NCI-H446 (cell line): Measurements from ENCODE around the gene COL11A1.
"Not testable (repeated sequence)": the region's sequence is repeated elsewhere in the genome, so short reads cannot be mapped to it uniquely, and the experiment has no call there.

ENCODE experiments used
- DNase-seq, 2 experiments: peaks; one replicate each; lab custom pipeline; 2025; lab: John Stamatoyannopoulos, UW

Gene COL11A1

DNA sequence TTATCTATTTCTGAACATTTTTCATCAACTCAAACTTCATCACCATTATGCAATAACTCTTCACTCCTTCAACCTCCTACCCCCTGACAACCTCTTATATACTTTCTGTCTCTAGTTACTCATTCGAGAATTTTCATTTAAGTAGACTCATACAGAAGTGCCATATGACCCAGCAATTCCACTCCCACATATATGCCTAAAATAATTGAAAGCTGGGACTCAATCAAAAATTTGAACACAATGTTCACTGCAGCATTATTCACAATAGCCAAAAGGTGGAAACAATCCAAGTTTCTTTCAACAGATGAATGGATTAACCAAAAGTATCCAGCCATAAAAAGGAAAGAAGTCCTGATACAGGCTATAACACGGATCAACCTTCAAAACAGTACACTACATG is 24.1 kb downstream of the COL11A1 start:
- DNase-seq = peak in 1 of 2 experiments; percentile 64

- DNase-seq = no peak
Measured at GRCh38 chr1:103075316-103076000, 32.9 kb downstream of the COL11A1 start.

GRCh38 chr1:103074224-103074623 is 34.1 kb downstream of the COL11A1 start:
- no peak for DNase-seq

GRCh38 chr1:103069201-103069600 is 39.1 kb downstream of the COL11A1 start:
- no peak for DNase-seq

DNA sequence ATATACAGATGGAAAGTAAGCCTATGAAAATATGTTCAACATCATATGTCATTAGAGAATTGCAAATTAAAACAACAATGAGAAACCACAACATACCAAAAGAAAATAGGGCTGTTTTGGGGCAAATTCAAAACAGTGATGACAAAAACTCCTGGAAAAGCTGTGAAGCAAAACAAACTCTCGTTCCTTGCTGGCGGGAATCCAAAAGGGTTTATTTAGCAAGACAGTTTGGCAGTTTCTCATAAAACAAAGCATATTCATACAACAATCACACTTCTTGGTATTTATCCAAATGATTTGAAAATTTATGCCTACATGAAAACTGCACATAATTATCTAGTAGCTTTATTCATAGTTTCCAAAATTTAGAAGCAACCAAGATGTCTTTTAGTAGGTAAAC is 44.4 kb downstream of the COL11A1 start:
- peak in 1 of 2 experiments; percentile 53 for DNase-seq

GRCh38 chr1:103058391-103058790 is 49.9 kb downstream of the COL11A1 start:
- no peak for DNase-seq

- DNase-seq = no peak
Measured at GRCh38 chr1:103056423-103056822, 51.9 kb downstream of the COL11A1 start.

DNA sequence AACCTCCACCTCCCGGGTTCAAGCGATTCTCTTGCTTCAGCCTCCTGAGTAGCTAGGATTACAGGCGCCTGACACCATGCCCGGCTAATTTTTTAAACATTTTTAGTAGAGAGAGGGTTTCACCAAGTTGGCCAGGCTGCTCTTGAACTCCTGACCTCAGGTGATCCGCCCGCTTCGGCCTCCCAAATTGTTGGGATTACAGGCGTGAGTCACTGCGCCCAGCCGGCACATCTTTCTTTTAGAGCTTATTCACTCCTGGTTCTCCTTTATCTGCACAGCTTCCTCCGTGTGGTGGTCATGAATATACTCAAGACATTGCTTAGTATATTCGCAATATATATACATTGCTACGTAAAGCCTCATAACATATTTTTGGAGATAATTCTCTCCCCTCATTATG is 80.2 kb downstream of the COL11A1 start:
- DNase-seq = not testable (repeated sequence)

DNA sequence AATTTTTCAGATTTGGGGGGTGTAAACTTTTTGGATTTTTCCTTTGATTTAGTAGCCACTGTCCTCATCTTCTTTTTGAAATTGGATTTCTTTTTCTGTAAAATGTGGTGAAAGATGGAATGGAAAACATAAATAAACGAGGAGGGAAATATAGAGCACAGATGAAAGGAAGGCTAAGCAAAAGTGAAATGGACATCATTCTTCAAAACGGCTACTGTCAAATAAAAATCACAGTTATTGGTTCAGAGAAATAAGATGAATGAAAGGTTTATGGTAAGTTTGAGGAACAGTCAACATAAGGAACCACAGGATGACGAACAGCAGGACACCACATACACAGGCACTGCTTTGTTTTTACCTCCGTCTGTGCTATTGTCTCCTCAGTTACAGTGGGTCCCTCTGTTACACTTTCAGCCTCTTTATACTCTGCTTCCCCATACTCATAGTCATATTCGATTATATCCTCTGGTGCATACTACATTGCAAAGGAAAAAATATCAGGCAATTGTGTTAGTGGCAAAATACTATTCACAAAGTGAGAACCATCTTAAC is 82.4 kb downstream of the COL11A1 start:
- DNase-seq = no peak

GRCh38 chr1:103024051-103024450 is 84.3 kb downstream of the COL11A1 start:
- DNase-seq = no peak

DNA sequence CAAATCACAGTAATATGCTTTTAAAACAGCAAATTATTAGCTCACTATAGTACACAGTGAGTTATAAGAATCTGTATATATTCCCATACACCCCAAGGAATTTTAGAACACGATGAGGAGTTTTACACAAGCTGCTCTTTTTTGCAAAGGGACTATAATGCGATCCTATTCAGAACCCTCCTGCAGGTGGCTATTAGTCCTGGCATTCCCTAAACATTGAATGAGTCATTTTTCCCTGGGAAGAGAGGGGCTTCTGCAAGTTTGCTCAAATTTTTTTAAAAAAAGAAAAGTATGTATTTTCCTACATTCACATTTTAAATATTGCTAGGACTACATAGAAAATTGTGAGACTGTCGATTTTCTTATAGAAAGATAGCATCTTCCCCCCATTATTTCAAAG is 106.3 kb downstream of the COL11A1 start:
- DNase-seq = no peak

DNA sequence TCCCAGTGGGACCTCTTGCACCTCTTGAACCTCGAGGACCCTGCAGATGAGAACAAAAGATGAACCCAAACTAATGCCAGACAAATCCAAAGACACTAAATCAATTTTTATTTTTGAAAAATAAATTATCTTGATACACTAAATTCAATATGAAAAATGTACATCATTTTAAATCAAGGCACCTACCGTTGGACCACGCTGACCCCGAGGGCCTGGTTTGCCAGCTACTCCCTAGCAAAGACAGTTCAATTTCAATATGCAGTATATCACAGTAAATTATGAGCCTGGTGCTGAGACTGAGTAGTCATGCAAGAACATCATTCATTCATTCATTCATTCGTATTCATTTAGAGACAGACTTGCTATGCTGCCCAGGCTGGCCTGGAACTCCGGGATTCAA is 129.4 kb downstream of the COL11A1 start:
- no peak for DNase-seq

- no peak for DNase-seq
Measured at GRCh38 chr1:102977292-102977691, 131.0 kb downstream of the COL11A1 start.

GRCh38 chr1:102970496-102971078 is 137.7 kb downstream of the COL11A1 start:
- DNase-seq = peak; percentile 54 to 91

- DNase-seq = peak; percentile 89 to 91
Measured at GRCh38 chr1:102967786-102968185, 140.5 kb downstream of the COL11A1 start.

- no peak for DNase-seq
Measured at GRCh38 chr1:102961549-102961948, 146.8 kb downstream of the COL11A1 start.

DNA sequence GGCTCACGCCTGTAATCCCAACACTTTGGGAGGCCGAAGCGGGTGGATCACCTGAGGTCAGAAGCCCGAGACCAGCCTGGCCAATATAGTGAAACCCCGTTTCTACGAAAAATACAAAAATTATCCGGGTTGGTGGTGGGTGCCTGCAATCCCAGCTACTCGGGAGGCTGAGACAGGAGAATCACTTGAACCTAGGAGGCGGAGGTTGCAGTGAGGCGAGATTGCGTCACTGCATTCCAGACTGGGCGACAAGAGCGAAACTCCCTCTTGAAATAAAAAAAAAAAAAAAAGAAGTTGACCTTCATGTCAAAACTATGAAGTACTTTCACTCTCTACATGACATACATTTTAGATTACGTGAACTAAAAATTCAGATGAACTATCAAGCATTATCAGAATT is 153.7 kb downstream of the COL11A1 start:
- no peak for DNase-seq

DNA sequence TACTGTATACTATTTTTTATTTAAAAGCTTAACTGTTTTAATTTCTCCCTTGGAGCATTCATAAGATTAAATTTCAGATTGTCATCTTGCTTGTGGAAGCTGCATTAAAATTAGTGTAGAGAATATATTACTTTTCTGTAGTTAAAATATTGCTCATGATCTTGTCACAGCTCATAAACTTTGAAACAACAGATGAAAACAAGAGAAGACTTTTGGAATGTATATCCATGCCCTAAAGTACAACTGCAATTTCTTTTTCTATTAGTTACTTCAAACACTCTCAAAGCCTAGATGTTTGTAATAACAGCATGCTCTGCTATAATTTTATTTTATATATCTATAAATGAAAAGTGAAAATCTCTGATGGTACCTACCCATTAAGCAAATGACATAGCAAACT is 155.9 kb downstream of the COL11A1 start:
- no peak for DNase-seq

DNA sequence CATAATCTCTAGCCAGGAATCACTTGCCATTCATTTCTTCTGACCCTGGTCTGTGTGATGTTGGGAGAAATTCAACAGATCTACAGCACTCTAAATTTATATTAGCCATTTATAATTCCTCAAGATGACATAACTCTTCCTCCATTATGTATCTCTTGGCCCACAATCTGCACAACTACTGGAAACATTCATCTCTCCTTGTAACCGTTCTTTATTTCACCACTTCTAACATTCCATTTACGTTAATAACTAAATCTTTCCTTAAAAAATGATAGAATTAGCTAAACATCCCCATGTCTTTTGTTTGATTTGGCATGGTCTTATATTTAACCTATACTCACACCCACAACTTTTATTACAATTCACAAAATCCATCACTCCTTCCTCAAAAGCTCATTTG is 166.0 kb downstream of the COL11A1 start:
- DNase-seq = no peak

DNA sequence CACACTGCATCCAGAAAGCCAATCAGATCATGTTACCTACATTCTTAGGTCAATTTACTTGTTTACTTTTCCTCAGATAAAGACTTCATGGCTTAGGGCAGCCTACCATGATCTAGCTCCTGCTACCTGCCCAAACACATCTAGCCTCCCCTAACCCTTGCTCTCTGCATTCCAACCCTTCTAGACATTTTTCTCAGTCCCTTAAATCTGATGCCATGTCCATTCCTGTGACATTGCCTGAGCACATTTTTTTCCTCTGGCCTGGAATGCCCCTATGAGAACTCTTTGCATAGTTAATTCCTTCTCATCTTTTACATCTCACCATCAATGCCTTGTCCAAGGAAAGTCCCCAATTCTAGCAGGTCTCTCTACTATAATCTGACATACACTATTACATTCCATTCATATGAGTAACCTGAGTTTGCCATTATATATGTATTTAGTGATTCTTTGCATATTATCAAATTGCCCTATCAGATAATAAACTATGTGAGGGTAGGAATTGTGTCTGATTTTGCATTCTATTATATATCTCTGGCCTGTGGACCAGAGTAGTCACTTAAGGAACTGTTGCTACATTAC is 166.9 kb downstream of the COL11A1 start:
- DNase-seq = no peak

GRCh38 chr1:102937401-102937800 is 170.9 kb downstream of the COL11A1 start:
- no peak for DNase-seq

- DNase-seq = not testable (repeated sequence)
Measured at GRCh38 chr1:102933362-102933761, 175.0 kb downstream of the COL11A1 start.

DNA sequence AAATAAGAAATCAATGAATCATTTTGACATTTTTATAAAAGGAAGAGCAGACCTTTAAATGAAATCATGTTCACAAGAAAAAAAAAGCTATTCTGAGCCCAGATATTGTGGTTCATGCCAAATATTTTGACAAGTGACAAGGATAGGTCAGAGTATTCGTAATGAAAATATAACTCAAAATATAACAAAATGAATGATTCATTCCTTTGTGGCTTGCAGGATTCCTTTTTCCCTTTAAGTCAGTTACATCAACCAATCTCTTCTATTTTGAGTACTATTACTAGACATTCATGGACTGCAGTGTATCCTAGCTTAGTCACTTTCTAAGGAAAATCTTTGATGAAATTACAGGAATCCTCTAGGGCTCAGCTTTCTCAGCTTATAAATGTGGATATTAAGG is 188.7 kb downstream of the COL11A1 start:
- no peak for DNase-seq
